Measurements from ENCODE around the gene C1QTNF1. TPM values are rescaled to one million over a fixed set of nuclear protein-coding genes. Genes with fewer than 3 reads are reported as not detected.

The C1QTNF1 gene
- total RNA-seq, 1 experiment from 2014 or later: 4.0 TPM

DNA sequence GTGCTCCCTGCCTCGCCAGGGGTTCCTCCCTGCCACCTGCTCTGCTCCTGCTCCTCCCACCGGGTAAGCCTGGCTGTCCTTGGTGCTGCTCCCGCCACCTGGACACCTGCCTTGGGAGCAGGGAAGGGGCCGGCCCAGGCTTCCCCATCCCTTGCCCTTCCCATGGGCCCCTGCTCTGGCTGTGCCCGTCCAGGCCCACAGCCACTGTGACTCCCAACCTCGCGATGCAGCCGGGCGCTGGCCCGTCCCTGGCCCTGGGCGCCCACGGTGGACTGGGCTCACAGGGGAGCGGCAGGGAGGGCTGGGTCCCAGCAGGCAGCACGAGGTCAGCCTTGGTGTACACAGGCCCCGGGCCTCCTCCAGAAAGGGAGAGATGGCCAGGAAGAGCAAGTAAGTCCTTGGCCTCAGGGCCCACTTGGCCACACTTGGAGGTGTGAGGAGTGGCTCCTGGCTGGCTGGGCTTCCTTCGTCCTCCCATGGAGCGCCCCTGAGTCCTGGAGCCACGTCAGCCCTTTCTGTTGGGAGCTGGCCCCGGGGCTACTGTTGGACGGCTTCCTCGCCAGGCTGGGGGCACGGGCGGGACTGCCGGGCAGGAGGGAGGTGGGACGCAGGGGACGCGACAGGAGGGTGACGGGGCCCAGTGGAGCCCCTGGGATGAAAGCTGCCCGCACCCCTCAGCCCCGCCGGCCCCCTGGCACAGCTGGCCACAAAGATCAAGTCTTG is 65.9 kb downstream of the C1QTNF1 start:
- ATAC-seq: no peak
- no peak overlapping the region for H2AFZ ChIP-seq (ENCODE audit: low read depth, low read length, poor library complexity, severe bottlenecking)

More for the DNA sequence above, 65.9 kb downstream of the C1QTNF1 start:
- ChIA-PET RAD21 (ENCODE audit: low non-redundant PET in 1 of 2, low total read pairs in 2 of 2, uncharacterized antibody in 2 of 2, unreplicated experiment in 2 of 2) (no interaction called here), CTCF (interaction anchor here (0.5 to 5.4 kb wide), 2 partner anchors 29 to 302 kb away, joined by 3 to 126 read pairs; no protein-coding TSS in a partner anchor), POLR2A (interaction anchor here (0.5 kb wide), 1 partner anchor 1996 kb away, joined by 3 read pairs; no protein-coding TSS in a partner anchor)
- no peak overlapping the region for H3K27ac ChIP-seq (ENCODE audit: low read depth, low read length)
- H3K9me3 ChIP-seq (ENCODE audit: control insufficient read depth in 1 of 2, insufficient read depth in 1 of 2, low read depth in 1 of 2, low read length in 2 of 2): no peaks in the 10 kb centered on the region
- H3K9me2 ChIP-seq (ENCODE audit: insufficient read depth): no peaks in the 10 kb centered on the region
- H3K4me1 ChIP-seq (ENCODE audit: control insufficient read depth in 1 of 2, insufficient read depth in 2 of 2, low read length in 2 of 2): no peaks in the 10 kb centered on the region
- TF ChIP-seq, protein P1, sequence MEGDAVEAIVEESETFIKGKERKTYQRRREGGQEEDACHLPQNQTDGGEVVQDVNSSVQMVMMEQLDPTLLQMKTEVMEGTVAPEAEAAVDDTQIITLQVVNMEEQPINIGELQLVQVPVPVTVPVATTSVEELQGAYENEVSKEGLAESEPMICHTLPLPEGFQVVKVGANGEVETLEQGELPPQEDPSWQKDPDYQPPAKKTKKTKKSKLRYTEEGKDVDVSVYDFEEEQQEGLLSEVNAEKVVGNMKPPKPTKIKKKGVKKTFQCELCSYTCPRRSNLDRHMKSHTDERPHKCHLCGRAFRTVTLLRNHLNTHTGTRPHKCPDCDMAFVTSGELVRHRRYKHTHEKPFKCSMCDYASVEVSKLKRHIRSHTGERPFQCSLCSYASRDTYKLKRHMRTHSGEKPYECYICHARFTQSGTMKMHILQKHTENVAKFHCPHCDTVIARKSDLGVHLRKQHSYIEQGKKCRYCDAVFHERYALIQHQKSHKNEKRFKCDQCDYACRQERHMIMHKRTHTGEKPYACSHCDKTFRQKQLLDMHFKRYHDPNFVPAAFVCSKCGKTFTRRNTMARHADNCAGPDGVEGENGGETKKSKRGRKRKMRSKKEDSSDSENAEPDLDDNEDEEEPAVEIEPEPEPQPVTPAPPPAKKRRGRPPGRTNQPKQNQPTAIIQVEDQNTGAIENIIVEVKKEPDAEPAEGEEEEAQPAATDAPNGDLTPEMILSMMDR (IDR thresholded peaks at IDR 0.05 in 2 of 3, conservative IDR thresholded peaks at IDR 0.05 in 1 of 3; ENCODE audit: borderline replicate concordance in 1 of 3, insufficient read depth in 1 of 3, low read depth in 2 of 3, low read length in 2 of 3): no peak
- TF ChIP-seq CEBPB (IDR thresholded peaks at IDR 0.05; ENCODE audit: low read depth) (no peak), ELF1 (IDR thresholded peaks at IDR 0.05; ENCODE audit: borderline replicate concordance, low read depth) (no peak), RAD21 (IDR thresholded peaks at IDR 0.05; ENCODE audit: low read depth) (no peak), TCF7L2 (IDR thresholded peaks at IDR 0.05; ENCODE audit: borderline replicate concordance, extremely low read depth, insufficient read depth, insufficient read length) (no peak), CBX3 (IDR thresholded peaks at IDR 0.05; ENCODE audit: low read depth) (no peak)
- TF ChIP-seq, protein P2, sequence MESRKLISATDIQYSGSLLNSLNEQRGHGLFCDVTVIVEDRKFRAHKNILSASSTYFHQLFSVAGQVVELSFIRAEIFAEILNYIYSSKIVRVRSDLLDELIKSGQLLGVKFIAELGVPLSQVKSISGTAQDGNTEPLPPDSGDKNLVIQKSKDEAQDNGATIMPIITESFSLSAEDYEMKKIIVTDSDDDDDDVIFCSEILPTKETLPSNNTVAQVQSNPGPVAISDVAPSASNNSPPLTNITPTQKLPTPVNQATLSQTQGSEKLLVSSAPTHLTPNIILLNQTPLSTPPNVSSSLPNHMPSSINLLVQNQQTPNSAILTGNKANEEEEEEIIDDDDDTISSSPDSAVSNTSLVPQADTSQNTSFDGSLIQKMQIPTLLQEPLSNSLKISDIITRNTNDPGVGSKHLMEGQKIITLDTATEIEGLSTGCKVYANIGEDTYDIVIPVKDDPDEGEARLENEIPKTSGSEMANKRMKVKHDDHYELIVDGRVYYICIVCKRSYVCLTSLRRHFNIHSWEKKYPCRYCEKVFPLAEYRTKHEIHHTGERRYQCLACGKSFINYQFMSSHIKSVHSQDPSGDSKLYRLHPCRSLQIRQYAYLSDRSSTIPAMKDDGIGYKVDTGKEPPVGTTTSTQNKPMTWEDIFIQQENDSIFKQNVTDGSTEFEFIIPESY (IDR thresholded peaks at IDR 0.05; ENCODE audit: extremely low read depth, insufficient replicate concordance, low read length): no peak
- BruUV-seq (replicated peaks): no TSS peak
- intact Hi-C loops (cut with micrococcal nuclease): loop anchor here (5.0 kb wide), 1 partner anchor 87 kb away; no protein-coding TSS in a partner anchor
- no peaks in the 10 kb centered on the region for H3K27me3 ChIP-seq (ENCODE audit: insufficient read depth, low read length)
- peaks cover 0 to 3% of the 10 kb centered on the region in 2 experiments; a peak in 1 of 4 replicates for H3K36me3 ChIP-seq (ENCODE audit: control insufficient read depth in 1 of 2, insufficient read depth in 2 of 2, low read length in 2 of 2)
- H3K4me3 ChIP-seq (replicated peaks in 1 of 2; ENCODE audit: low read depth in 1 of 2, low read length in 2 of 2): no peak overlapping the region
- no peak overlapping the region for H3K4me2 ChIP-seq (ENCODE audit: low read length)
- no peaks in the 10 kb centered on the region for H4K20me1 ChIP-seq (ENCODE audit: insufficient read depth)
- no peaks in the 10 kb centered on the region for H3K79me2 ChIP-seq (ENCODE audit: insufficient read depth, low read length)
- H3K9ac ChIP-seq (ENCODE audit: low read length): no peak overlapping the region
- DNase-seq (ENCODE audit: low read depth, low spot score): no peak

Data from HCT116 (cell line).